ENCODE data around the gene ATP1A2.

DNA sequence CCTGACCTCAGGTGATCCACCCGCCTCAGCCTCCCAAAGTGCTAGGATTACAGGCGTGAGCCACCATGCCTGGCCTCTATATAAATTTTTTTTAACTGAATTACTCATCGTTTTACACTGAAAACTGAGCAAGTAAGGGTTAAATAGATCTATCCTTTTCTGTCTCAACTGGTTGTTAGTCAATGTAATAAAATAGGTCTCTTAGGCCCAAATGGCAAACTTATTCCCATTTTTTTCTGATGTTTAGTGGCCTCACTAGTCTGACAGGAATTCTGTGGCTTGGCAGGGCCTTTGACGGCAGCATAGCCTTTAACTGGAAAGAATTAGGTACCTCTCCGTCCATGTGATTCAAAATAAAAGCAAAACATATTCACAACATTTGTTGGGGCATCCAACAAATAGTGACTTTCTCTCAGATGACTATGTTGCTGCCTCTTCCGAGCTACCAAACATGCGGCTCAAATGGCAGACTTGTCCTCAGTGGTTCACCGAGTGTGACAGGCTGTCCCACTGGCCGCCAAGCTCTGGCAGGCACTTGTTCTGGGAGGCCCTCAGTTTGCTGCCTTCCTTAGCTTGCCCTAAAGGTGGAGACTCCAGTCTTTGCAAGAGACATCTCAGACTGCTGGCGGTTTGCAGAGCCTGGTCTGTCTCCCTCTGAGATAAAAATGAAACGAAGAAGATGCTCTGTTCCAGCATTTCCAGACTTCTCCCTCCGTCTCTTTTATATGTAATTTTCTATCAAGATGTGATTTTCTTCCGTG is 53.2 kb downstream of the ATP1A2 start:
- TF ChIP-seq, protein P1, sequence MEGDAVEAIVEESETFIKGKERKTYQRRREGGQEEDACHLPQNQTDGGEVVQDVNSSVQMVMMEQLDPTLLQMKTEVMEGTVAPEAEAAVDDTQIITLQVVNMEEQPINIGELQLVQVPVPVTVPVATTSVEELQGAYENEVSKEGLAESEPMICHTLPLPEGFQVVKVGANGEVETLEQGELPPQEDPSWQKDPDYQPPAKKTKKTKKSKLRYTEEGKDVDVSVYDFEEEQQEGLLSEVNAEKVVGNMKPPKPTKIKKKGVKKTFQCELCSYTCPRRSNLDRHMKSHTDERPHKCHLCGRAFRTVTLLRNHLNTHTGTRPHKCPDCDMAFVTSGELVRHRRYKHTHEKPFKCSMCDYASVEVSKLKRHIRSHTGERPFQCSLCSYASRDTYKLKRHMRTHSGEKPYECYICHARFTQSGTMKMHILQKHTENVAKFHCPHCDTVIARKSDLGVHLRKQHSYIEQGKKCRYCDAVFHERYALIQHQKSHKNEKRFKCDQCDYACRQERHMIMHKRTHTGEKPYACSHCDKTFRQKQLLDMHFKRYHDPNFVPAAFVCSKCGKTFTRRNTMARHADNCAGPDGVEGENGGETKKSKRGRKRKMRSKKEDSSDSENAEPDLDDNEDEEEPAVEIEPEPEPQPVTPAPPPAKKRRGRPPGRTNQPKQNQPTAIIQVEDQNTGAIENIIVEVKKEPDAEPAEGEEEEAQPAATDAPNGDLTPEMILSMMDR (conservative IDR thresholded peaks at IDR 0.05; ENCODE audit: low read depth in 2 of 2): peak; percentile 24 to 70; a peak in 3 of 4 replicates
- TF ChIP-seq POLR2AphosphoS5 (IDR thresholded peaks at IDR 0.05; ENCODE audit: low read depth) (no peak), REST (IDR thresholded peaks at IDR 0.05; ENCODE audit: unreplicated experiment) (no peak), STAT1 (IDR thresholded peaks at IDR 0.05; ENCODE audit: unreplicated experiment) (no peak), EZH2 (IDR thresholded peaks at IDR 0.05; ENCODE audit: low read depth, unreplicated experiment) (no peak), CREB1 (CRISPR knock-in tag; IDR thresholded peaks at IDR 0.05; ENCODE audit: low read depth) (no peak)
- TF ChIP-seq, protein P2, sequence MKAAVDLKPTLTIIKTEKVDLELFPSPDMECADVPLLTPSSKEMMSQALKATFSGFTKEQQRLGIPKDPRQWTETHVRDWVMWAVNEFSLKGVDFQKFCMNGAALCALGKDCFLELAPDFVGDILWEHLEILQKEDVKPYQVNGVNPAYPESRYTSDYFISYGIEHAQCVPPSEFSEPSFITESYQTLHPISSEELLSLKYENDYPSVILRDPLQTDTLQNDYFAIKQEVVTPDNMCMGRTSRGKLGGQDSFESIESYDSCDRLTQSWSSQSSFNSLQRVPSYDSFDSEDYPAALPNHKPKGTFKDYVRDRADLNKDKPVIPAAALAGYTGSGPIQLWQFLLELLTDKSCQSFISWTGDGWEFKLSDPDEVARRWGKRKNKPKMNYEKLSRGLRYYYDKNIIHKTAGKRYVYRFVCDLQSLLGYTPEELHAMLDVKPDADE (IDR thresholded peaks at IDR 0.05): no peak
